Cardiac muscle cell (in vitro differentiated cells and primary cell): ENCODE measurements around the gene NUP62CL. TPM values are rescaled to one million over a fixed set of nuclear protein-coding genes. Genes with fewer than 3 reads are reported as not detected.
"Not testable (repeated sequence)": the region's sequence is repeated elsewhere in the genome, so short reads cannot be mapped to it uniquely, and the experiment has no call there.

ENCODE experiments used
- DNase-seq, 2 donors: peaks; one replicate each; pipeline versions ENCODE4 v3.0.0 to v3.0.0-alpha.2; 2010 to 2017; ENCODE audit warnings: low read depth in 1 of 2, low spot score in 1 of 2
- H3K27ac ChIP-seq: fragments of 200-600 bp; sonication (generic); 2 replicates; pipeline ENCODE4 v1.5.1; 2016
- H3K27me3 ChIP-seq: fragments of 200-600 bp; sonication (generic); 2 replicates; pipeline ENCODE4 v1.6.0; 2016; ENCODE audit warnings: control low read depth
- H3K36me3 ChIP-seq: fragments of 200-600 bp; sonication (generic); 2 replicates; pipeline ENCODE4 v1.5.1; 2016; ENCODE audit warnings: control low read depth
- H3K4me1 ChIP-seq: fragments of 200-600 bp; sonication (generic); 2 replicates; pipeline ENCODE4 v1.8.1; 2017; ENCODE audit warnings: low read depth, mild to moderate bottlenecking, mixed run types
- H3K4me3 ChIP-seq: fragments of 200-600 bp; sonication (generic); 2 replicates; pipeline ENCODE4 v1.5.1; 2016; ENCODE audit warnings: mild to moderate bottlenecking
- H3K9me3 ChIP-seq: fragments of 200-600 bp; sonication (generic); 2 replicates; pipeline ENCODE4 v1.5.1; 2017; ENCODE audit warnings: low read depth, mild to moderate bottlenecking, control low read depth
- polyA plus RNA-seq: library from polyadenylated mRNA; unstranded; fragments of >200 nt; fragmentation: Nextera tagmentation; extraction: Ambion mirVana; gene quantifications from 2 replicates; pipeline ENCODE4 v1.2.1, GENCODE V29; 2016
- total RNA-seq: library from RNA; depleted of rRNA; stranded (reverse); fragments of >200 nt; gene quantifications from 2 replicates; pipeline ENCODE4 v1.2.3, GENCODE V29; 2016
- TF ChIP-seq, protein P1 (sequence below): IDR thresholded peaks from 2 replicates; pipeline ENCODE4 v1.5.1; 2012; ENCODE audit warnings: low read depth, mild to moderate bottlenecking, low read length

Gene NUP62CL
- total and polyA plus RNA-seq, 2 experiments from 2014 or later: 9.1 to 20.5 TPM

DNA sequence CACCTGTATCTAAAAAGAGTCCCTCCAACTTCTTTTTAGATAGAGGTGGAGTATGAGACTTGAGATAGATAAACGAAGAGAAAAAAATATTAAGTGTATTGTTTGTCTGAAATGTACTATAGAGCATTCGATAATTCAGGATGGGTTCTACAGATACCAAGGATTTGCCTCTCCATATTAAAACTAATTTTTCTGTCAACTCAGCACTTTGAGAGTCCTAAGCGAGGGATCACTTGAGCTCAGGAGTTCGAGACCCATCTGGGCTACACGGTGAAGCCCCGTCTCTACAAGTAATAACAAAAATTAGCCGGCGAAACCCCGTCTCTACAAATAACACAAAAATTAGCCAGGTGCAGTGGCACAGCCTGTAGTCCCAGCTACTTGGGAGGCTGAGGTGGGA lies 1.7 kb upstream of the NUP62CL start:
- Histone ChIP-seq H3K27me3 (no peaks in the 10 kb centered on the region), H3K4me3 (no peak overlapping the region), H3K4me1 (no peaks in the 10 kb centered on the region), H3K9me3 (no peaks in the 10 kb centered on the region), H3K36me3 (no peaks in the 10 kb centered on the region), H3K27ac (no peak overlapping the region)
- no peak for DNase-seq
- TF ChIP-seq, protein P1, sequence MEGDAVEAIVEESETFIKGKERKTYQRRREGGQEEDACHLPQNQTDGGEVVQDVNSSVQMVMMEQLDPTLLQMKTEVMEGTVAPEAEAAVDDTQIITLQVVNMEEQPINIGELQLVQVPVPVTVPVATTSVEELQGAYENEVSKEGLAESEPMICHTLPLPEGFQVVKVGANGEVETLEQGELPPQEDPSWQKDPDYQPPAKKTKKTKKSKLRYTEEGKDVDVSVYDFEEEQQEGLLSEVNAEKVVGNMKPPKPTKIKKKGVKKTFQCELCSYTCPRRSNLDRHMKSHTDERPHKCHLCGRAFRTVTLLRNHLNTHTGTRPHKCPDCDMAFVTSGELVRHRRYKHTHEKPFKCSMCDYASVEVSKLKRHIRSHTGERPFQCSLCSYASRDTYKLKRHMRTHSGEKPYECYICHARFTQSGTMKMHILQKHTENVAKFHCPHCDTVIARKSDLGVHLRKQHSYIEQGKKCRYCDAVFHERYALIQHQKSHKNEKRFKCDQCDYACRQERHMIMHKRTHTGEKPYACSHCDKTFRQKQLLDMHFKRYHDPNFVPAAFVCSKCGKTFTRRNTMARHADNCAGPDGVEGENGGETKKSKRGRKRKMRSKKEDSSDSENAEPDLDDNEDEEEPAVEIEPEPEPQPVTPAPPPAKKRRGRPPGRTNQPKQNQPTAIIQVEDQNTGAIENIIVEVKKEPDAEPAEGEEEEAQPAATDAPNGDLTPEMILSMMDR: no peak

DNA sequence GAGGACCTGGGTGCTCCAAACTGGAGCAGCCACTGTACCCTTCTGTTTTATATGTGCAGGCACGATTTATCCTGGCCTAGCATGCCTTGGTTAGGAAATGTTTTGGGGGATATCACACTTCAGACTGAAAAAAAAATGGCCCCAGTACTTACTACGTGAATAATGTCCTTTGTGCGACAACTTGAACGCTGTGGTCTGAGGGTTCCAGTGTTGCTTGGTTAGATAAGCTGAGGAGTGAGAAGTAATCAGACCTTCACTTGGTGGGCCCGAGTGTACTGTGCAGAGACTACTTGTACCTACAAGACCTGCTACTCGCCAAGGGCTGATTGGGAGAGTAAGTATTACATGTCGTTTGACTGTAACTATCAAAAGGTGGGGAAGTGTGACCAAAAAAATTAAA lies 856 bp upstream of the NUP62CL start:
- Histone ChIP-seq H3K9me3 (no peaks in the 10 kb centered on the region), H3K36me3 (no peaks in the 10 kb centered on the region), H3K4me3 (no peak overlapping the region), H3K27ac (no peak overlapping the region), H3K27me3 (no peaks in the 10 kb centered on the region), H3K4me1 (no peaks in the 10 kb centered on the region)
- no peak for DNase-seq
- TF ChIP-seq, protein P1: no peak

DNA sequence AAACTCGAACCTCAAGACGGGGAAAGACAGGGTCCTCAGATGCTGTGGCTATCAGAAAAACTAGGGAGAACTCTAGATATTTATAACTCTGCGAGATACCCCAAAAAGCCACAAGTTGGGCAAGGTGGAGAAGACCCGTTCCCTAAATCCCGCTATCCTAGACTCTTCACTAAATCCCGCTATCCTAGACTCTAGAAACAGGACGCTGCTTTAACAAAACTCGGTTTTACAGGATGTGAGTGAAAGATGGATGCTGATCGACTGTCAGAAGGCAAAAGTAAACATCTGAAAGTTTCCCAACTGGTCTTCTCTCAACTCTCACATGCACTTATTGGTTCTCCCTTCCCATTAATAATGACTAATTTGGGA lies 448 bp upstream of the NUP62CL start:
- Histone ChIP-seq H3K4me3 (no peak overlapping the region), H3K9me3 (no peaks in the 10 kb centered on the region), H3K27ac (no peak overlapping the region), H3K36me3 (no peaks in the 10 kb centered on the region), H3K27me3 (no peaks in the 10 kb centered on the region), H3K4me1 (no peaks in the 10 kb centered on the region)
- TF ChIP-seq, protein P1: no peak
- DNase-seq: no peak

DNA sequence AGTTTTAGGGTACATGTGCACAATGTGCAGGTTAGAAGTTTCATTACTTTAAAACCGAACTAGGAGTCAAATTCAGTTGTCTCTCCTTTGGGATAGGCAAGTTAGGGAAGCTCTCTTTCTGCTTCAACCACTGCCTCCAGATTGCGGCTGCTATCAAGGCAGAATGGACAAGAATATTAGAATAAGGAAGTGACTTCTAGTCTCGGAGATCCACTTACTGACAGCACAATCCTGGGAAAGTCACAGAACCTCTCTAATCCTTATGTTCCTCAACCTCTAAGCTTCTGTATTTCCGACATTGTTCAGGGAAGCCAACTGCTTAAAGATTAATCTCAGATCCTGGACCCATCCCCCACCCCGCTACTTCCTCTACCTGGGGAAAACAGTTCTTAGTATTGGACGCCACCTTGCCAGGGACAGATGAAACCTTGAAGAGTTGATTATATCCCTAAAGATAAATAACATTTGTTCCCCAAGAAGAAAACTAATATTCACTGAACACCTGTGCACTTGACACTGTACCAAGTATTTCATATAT lies 2.1 kb downstream of the NUP62CL start:
- Histone ChIP-seq H3K9me3 (no peaks in the 10 kb centered on the region), H3K27ac (no peak overlapping the region), H3K27me3 (no peaks in the 10 kb centered on the region), H3K4me1 (no peaks in the 10 kb centered on the region), H3K36me3 (no peaks in the 10 kb centered on the region), H3K4me3 (no peak overlapping the region)
- DNase-seq: no peak
- TF ChIP-seq, protein P1: no peak

DNA sequence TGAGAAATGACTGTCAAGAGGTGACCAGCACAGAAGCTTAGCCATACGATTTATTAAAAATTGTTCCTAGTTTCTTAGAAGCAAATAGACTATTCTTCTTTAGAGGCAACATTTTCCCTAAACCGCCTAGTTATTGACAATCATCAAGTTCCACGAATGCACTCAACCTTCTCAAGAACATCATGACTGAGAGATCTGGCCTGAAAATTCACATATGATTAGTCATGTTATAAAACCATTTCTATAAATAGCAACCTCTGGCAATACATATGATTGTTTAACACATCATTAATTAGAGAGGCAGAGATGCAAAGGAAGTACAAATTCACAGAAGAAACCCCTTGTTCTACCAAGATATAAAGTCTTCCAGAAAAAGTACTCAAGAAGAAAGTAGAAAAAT lies 6.7 kb downstream of the NUP62CL start:
- no peaks in the 10 kb centered on the region for H3K27me3 ChIP-seq
- no peaks in the 10 kb centered on the region for H3K9me3 ChIP-seq
- no peaks in the 10 kb centered on the region for H3K4me1 ChIP-seq
- TF ChIP-seq, protein P1: no peak
- H3K27ac ChIP-seq: no peak overlapping the region
- no peaks in the 10 kb centered on the region for H3K36me3 ChIP-seq
- H3K4me3 ChIP-seq: no peak overlapping the region
- no peak for DNase-seq

DNA sequence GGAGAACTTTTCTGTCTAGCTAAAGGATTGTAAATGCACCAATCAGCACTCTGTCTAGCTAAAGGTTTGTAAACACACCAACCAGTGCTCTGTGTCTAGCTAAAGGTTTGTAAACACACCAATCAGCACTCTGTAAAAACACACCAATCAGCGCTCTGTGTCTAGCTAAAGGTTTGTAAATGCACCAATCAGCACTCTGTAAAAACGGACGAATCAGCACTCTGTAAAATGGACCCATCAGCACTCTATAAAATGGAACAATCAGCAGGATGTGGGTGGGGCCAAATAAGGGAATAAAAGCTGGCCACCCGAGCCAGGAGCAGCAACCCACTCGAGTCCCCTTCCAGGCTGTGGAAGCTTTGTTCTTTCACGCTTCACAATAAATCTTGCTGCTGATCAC lies 8.2 kb downstream of the NUP62CL start:
- H3K36me3 ChIP-seq, H3K27ac ChIP-seq, H3K4me1 ChIP-seq, H3K9me3 ChIP-seq, H3K4me3 ChIP-seq, H3K27me3 ChIP-seq, DNase-seq: not testable (repeated sequence)
